GM12874 (cell line): ENCODE results near the gene UPK1B.

Source experiments
- CTCF ChIP-seq: IDR thresholded peaks from 2 replicates; pipeline ENCODE4 v1.5.1; 2011; ENCODE audit warnings: low read depth, mild to moderate bottlenecking, control low read depth, low read length, moderate library complexity; ENCODE audit not compliant: insufficient read depth

UPK1B gene

GRCh38 chr3:119221779-119222320 lies 48.5 kb downstream of the UPK1B start:
- no peak for TF ChIP-seq CTCF

- TF ChIP-seq CTCF = no peak
These were observed 49.0 kb downstream of the UPK1B start for GRCh38 chr3:119222391-119222790.

GRCh38 chr3:119223511-119223910 lies 50.1 kb downstream of the UPK1B start:
- no peak for TF ChIP-seq CTCF

- TF ChIP-seq CTCF = no peak
These were observed 51.7 kb downstream of the UPK1B start for GRCh38 chr3:119225121-119225520.

- no peak for TF ChIP-seq CTCF
These were observed 53.9 kb downstream of the UPK1B start for GRCh38 chr3:119227070-119227850.

- no peak for TF ChIP-seq CTCF
These were observed 55.2 kb downstream of the UPK1B start for GRCh38 chr3:119228373-119229145.

GRCh38 chr3:119229190-119229589 lies 55.8 kb downstream of the UPK1B start:
- no peak for TF ChIP-seq CTCF
